CD14-positive monocyte (primary cell): ENCODE results near the gene ANKRD62. TPM values are rescaled to one million over a fixed set of nuclear protein-coding genes. Genes with fewer than 3 reads are reported as not detected.

ENCODE experiments used
- DNase-seq, 3 donors: peaks; one replicate each; pipeline ENCODE4 v3.0.0-alpha.2; 2011 to 2022
- H2AFZ ChIP-seq: 2 replicates; pipeline ENCODE4 v1.6.0; 2012; ENCODE audit warnings: mild to moderate bottlenecking, low read depth, low read length, inconsistent platforms; ENCODE audit not compliant: insufficient read depth, poor library complexity, severe bottlenecking
- H3K27ac ChIP-seq, 2 donors: 1 replicate in 1 of 2; 2 replicates in 1 of 2; pipeline ENCODE4 v1.5.1; 2012 to 2013; ENCODE audit warnings: low read length in 2 of 2, control low read depth in 1 of 2, inconsistent platforms in 1 of 2, low read depth in 1 of 2, mild to moderate bottlenecking in 1 of 2
- H3K27me3 ChIP-seq, 2 donors: one replicate each; pipeline versions ENCODE4 v1.6.0 to v1.6.1; 2011 to 2013; ENCODE audit warnings: low read length in 2 of 2; ENCODE audit not compliant: control insufficient read depth in 2 of 2, insufficient read depth in 2 of 2
- H3K36me3 ChIP-seq, 2 donors: replicated peaks in 1 of 2; 1 replicate in 1 of 2; 2 replicates in 1 of 2; pipeline versions ENCODE4 v1.5.1 to v1.6.1; 2012 to 2013; ENCODE audit warnings: low read length in 2 of 2, control low read depth in 1 of 2, inconsistent platforms in 1 of 2, mild to moderate bottlenecking in 1 of 2; ENCODE audit not compliant: insufficient read depth in 2 of 2, control insufficient read depth in 1 of 2
- H3K4me1 ChIP-seq, 2 donors: 1 replicate in 1 of 2; 2 replicates in 1 of 2; pipeline versions ENCODE4 v1.5.1 to v1.6.1; 2012 to 2013; ENCODE audit warnings: low read length in 2 of 2, control low read depth in 1 of 2, inconsistent platforms in 1 of 2, mild to moderate bottlenecking in 1 of 2, moderate library complexity in 1 of 2; ENCODE audit not compliant: insufficient read depth in 2 of 2, control insufficient read depth in 1 of 2
- H3K4me2 ChIP-seq: replicated peaks from 2 replicates; pipeline ENCODE3; 2012; ENCODE audit warnings: low read length, moderate library complexity, mild to moderate bottlenecking; ENCODE audit not compliant: poor library complexity, severe bottlenecking; ENCODE audit errors: extremely low read depth
- H3K4me3 ChIP-seq, 3 experiments: fragments of 200-600 bp in 1 of 3; sonication (generic) in 1 of 3; replicated peaks in 1 of 3; 1 replicate in 2 of 3; 2 replicates in 1 of 3; pipeline ENCODE4 v1.5.1; 2011 to 2013; ENCODE audit warnings: low read length in 3 of 3, mild to moderate bottlenecking in 3 of 3, control low read depth in 2 of 3, low read depth in 2 of 3, inconsistent platforms in 1 of 3, moderate library complexity in 1 of 3
- H3K79me2 ChIP-seq: 2 replicates; pipeline ENCODE4 v1.6.0; 2012; ENCODE audit warnings: mild to moderate bottlenecking, control low read depth, inconsistent platforms, low read length, moderate library complexity; ENCODE audit not compliant: insufficient read depth
- H3K9ac ChIP-seq: 2 replicates; pipeline ENCODE4 v1.6.0; 2017; ENCODE audit warnings: low read length, mild to moderate bottlenecking; ENCODE audit not compliant: insufficient read depth, poor library complexity, severe bottlenecking
- H3K9me3 ChIP-seq, 2 donors: replicated peaks in 1 of 2; 1 replicate in 1 of 2; 2 replicates in 1 of 2; pipeline versions ENCODE4 v1.5.1 to v1.6.1; 2012 to 2013; ENCODE audit warnings: low read length in 2 of 2, control low read depth in 1 of 2; ENCODE audit not compliant: control insufficient read depth in 1 of 2, insufficient read depth in 1 of 2
- H4K20me1 ChIP-seq: 2 replicates; pipeline ENCODE4 v1.6.0; 2012; ENCODE audit warnings: mild to moderate bottlenecking, low read length, control low read depth, moderate library complexity; ENCODE audit not compliant: insufficient read depth
- H3K27ac Mint-ChIP-seq, 7 donors: one replicate each; pipeline ENCODE4 v1.8.0; 2020; ENCODE audit warnings: mild to moderate bottlenecking in 7 of 7, mixed read lengths in 7 of 7, moderate library complexity in 6 of 7, inconsistent platforms in 2 of 7
- H3K27me3 Mint-ChIP-seq, 3 donors: one replicate each; pipeline ENCODE4 v1.8.0; 2021 to 2022; ENCODE audit warnings: low read depth in 3 of 3, mild to moderate bottlenecking in 3 of 3, mixed read lengths in 3 of 3, moderate library complexity in 3 of 3, inconsistent platforms in 1 of 3
- H3K36me3 Mint-ChIP-seq, 2 donors: one replicate each; pipeline ENCODE4 v1.8.0; 2020; ENCODE audit warnings: mixed read lengths in 2 of 2, inconsistent platforms in 1 of 2, mild to moderate bottlenecking in 1 of 2
- H3K4me1 Mint-ChIP-seq: one replicate; pipeline ENCODE4 v1.8.0; 2020; ENCODE audit warnings: mild to moderate bottlenecking, mixed read lengths
- H3K4me3 Mint-ChIP-seq, 2 donors: one replicate each; pipeline ENCODE4 v1.8.0; 2020; ENCODE audit warnings: mild to moderate bottlenecking in 2 of 2, mixed read lengths in 2 of 2, moderate library complexity in 1 of 2
- H3K9me3 Mint-ChIP-seq, 7 donors: one replicate each; pipeline ENCODE4 v1.8.0; 2020 to 2022; ENCODE audit warnings: mixed read lengths in 7 of 7, mild to moderate bottlenecking in 6 of 7, moderate library complexity in 6 of 7, inconsistent platforms in 2 of 7
- WGBS: methylation state at CpG from one replicate; pipeline ENCODE4 v1.1.5; 2013; ENCODE audit warnings: missing lambda C conversion rate; ENCODE audit not compliant: insufficient coverage; 5-methylcytosine and 5-hydroxymethylcytosine counted together
- intact Hi-C, 2 donors: fragments of 100-400 bp; cut with micrococcal nuclease; formaldehyde crosslinking; loops; one replicate each; pipeline versions ENCODE4 v1.15.0 to v1.15.1; 2023
- polyA plus RNA-seq, 3 donors: library from polyadenylated mRNA; depleted of rRNA in 1 of 3; unstranded in 2 of 3; stranded (reverse) in 1 of 3; fragments of 300-500 nt in 2 of 3; fragments of >200 nt in 1 of 3; fragmentation: Illumina TruSeq in 2 of 3; gene quantifications; 1 replicate in 2 of 3; 2 replicates in 1 of 3; pipeline ENCODE4 v1.2.3, GENCODE V29; 2012 to 2021
- TF ChIP-seq, protein P1 (sequence below): fragments of 200-600 bp; IDR thresholded peaks from one replicate; pipeline ENCODE4 v1.8.0; 2022; ENCODE audit warnings: antibody characterized with exemption, mild to moderate bottlenecking

Gene ANKRD62
- polyA plus RNA-seq, 3 donors: not detected

DNA sequence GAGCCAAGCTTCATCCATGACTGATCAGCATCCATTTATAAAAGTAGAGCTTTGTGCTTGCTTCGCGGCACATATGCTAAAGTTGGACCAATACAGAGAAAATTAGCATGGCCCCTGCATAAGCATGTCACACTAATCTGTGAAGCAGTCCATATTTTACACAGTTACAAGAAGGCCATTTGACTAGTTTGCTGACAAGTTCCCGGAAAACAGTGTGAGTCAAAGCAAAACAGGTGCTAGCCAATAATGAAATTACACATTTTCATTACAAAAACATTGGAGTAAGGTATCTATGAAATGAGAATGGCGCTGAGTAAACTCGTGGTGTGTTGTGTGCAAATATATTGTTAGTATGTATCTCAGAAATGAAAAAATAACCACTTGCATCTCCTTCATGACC is 4.7 kb downstream of the ANKRD62 start:
- no peaks in the 10 kb centered on the region for H3K36me3 ChIP-seq
- DNase-seq: no peak
- H3K4me1 ChIP-seq: no peaks in the 10 kb centered on the region
- H3K27me3 Mint-ChIP-seq: peaks cover 0 to 6% (median 3%) of the 10 kb centered on the region in 3 donors
- TF ChIP-seq, protein P1, sequence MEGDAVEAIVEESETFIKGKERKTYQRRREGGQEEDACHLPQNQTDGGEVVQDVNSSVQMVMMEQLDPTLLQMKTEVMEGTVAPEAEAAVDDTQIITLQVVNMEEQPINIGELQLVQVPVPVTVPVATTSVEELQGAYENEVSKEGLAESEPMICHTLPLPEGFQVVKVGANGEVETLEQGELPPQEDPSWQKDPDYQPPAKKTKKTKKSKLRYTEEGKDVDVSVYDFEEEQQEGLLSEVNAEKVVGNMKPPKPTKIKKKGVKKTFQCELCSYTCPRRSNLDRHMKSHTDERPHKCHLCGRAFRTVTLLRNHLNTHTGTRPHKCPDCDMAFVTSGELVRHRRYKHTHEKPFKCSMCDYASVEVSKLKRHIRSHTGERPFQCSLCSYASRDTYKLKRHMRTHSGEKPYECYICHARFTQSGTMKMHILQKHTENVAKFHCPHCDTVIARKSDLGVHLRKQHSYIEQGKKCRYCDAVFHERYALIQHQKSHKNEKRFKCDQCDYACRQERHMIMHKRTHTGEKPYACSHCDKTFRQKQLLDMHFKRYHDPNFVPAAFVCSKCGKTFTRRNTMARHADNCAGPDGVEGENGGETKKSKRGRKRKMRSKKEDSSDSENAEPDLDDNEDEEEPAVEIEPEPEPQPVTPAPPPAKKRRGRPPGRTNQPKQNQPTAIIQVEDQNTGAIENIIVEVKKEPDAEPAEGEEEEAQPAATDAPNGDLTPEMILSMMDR: no peak
- H3K27ac Mint-ChIP-seq: no peak overlapping the region
- no peak overlapping the region for H2AFZ ChIP-seq
- H3K4me2 ChIP-seq: no peak overlapping the region
- no peaks in the 10 kb centered on the region for H3K79me2 ChIP-seq
- H3K9me3 Mint-ChIP-seq: peaks cover 0 to 5% (median 4%) of the 10 kb centered on the region in 7 donors
- H3K9ac ChIP-seq: no peak overlapping the region
- peaks cover 0 to 4% of the 10 kb centered on the region in 2 donors for H3K9me3 ChIP-seq
- H3K27ac ChIP-seq: no peak overlapping the region
- no peaks in the 10 kb centered on the region for H3K36me3 Mint-ChIP-seq
- no peaks in the 10 kb centered on the region for H3K4me1 Mint-ChIP-seq
- WGBS: no CpG with 5 or more reads among the region's 5 CpGs
- intact Hi-C loops: no loop called here
- H3K4me3 ChIP-seq: no peak overlapping the region
- no peaks in the 10 kb centered on the region for H4K20me1 ChIP-seq
- peaks cover 0 to 6% of the 10 kb centered on the region in 2 donors for H3K27me3 ChIP-seq
- no peak overlapping the region for H3K4me3 Mint-ChIP-seq

DNA sequence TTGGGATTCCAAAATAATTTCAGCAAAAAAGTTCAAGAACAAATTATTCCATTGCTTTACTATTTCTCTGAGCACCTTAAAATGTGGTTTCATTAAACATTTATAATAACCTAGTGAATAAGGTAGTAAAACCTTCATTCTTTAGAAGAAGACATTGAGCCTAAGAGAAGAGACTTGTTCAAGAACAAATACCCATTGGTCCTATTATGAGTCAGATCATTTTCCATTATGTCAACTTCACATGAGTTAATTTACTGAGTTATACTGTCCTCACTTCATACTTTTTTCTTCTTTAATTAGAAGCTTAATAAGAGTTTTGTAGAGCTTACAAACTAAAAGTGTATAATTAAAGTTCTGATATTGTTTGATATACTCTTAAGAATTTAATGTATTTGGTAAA is 5.5 kb downstream of the ANKRD62 start:
- Histone ChIP-seq H2AFZ (no peak overlapping the region), H3K36me3 (no peaks in the 10 kb centered on the region), H4K20me1 (no peaks in the 10 kb centered on the region), H3K4me2 (no peak overlapping the region), H3K4me3 (no peak overlapping the region), H3K27ac (no peak overlapping the region), H3K79me2 (no peaks in the 10 kb centered on the region), H3K4me1 (no peaks in the 10 kb centered on the region), H3K9ac (no peak overlapping the region), H3K27me3 (peaks cover 0 to 6% of the 10 kb centered on the region in 2 donors), H3K9me3 (no peaks in the 10 kb centered on the region)
- TF ChIP-seq, protein P1: no peak
- Mint-ChIP-seq H3K4me3 (no peak overlapping the region), H3K36me3 (no peaks in the 10 kb centered on the region), H3K4me1 (no peaks in the 10 kb centered on the region), H3K27ac (no peak overlapping the region), H3K27me3 (peaks cover 0 to 5% (median 3%) of the 10 kb centered on the region in 3 donors), H3K9me3 (no peaks in the 10 kb centered on the region)
- intact Hi-C loops: no loop called here
- no peak for DNase-seq
